HepG2 (cell line): ENCODE measurements around the gene DDX31. TPM values are rescaled to one million over a fixed set of nuclear protein-coding genes. Genes with fewer than 3 reads are reported as not detected.

Experiments used
- ATAC-seq: fragments of 200-7000 bp; cut with Tn5 transposase; 3 replicates; pipeline ENCODE4 v1.9.1; 2020; ENCODE audit warnings: mild to moderate bottlenecking, moderate library complexity
- BruUV-seq: library from RNA; stranded (reverse); fragments of 400-500 nt; replicated peaks from 2 replicates; lab custom pipeline; 2021; lab: Mats Ljungman, UMichigan
- CTCF ChIA-PET: fragments of 300-600 bp; formaldehyde crosslinking; extraction: SDS; loops from one replicate; lab custom pipeline; 2021; ENCODE audit warnings: low total read pairs, inconsistent platforms, low intra/inter-chr PET ratio; lab: Yijun Ruan, JAX
- POLR2A ChIA-PET: fragments of 350-600 bp; sonication (Branson Sonifier 250); formaldehyde crosslinking; loops from one replicate; lab custom pipeline; 2020; ENCODE audit warnings: antibody characterized with exemption, inconsistent platforms; lab: Yijun Ruan, JAX
- DNase-seq: peaks from one replicate; pipeline ENCODE4 v3.0.0-alpha.2; 2015; ENCODE audit warnings: low spot score
- FAIRE-seq: peaks from 3 replicates; lab custom pipeline; 2011; peaks lifted over from hg19 to GRCh38; lab: Jason Lieb, UNC
- H2AFZ ChIP-seq: one replicate; pipeline ENCODE4 v1.6.1; 2011; ENCODE audit warnings: low read length, inconsistent platforms
- H3K27ac ChIP-seq: fragments of 300-600 bp; 3 replicates; pipeline ENCODE4 v1.8.0; 2011; ENCODE audit warnings: mixed run types, mild to moderate bottlenecking, mixed read lengths, low read length, inconsistent platforms; ENCODE audit not compliant: insufficient read depth; ENCODE audit errors: extremely low read length
- H3K27me3 ChIP-seq, 2 experiments: fragments of 200-600 bp in 1 of 2; 2 replicates in 1 of 2; 3 replicates in 1 of 2; pipeline versions ENCODE4 v1.6.0 to v1.8.0; 2011; ENCODE audit warnings: low read length in 2 of 2, mild to moderate bottlenecking in 2 of 2, moderate library complexity in 2 of 2, inconsistent platforms in 1 of 2; ENCODE audit not compliant: insufficient read depth in 2 of 2, control insufficient read depth in 1 of 2
- H3K36me3 ChIP-seq, 2 experiments: fragments of 200-600 bp in 1 of 2; replicated peaks in 1 of 2; 2 replicates in 1 of 2; 3 replicates in 1 of 2; pipeline versions ENCODE4 v1.5.1 to v1.8.0; 2011; ENCODE audit warnings: low read length in 2 of 2, inconsistent platforms in 1 of 2; ENCODE audit not compliant: insufficient read depth in 2 of 2, control insufficient read depth in 1 of 2
- H3K4me1 ChIP-seq: 2 replicates; pipeline ENCODE4 v1.5.1; 2012; ENCODE audit warnings: low read length, inconsistent platforms; ENCODE audit not compliant: insufficient read depth
- H3K4me2 ChIP-seq: 2 replicates; pipeline ENCODE4 v1.6.0; 2011; ENCODE audit warnings: low read depth, low read length, inconsistent platforms
- H3K4me3 ChIP-seq, 3 experiments: fragments of 200-600 bp in 1 of 3; sonication (generic), shearing (Covaris generic) in 1 of 3; replicated peaks in 1 of 3; 2 replicates each; pipeline ENCODE4 v1.5.1; 2011 to 2016; ENCODE audit warnings: low read length in 3 of 3, inconsistent platforms in 2 of 3, low read depth in 2 of 3, mild to moderate bottlenecking in 2 of 3, control low read depth in 1 of 3, mixed read lengths in 1 of 3; ENCODE audit not compliant: insufficient read depth in 1 of 3
- H3K79me2 ChIP-seq: one replicate; pipeline ENCODE4 v1.6.1; 2011; ENCODE audit warnings: low read length, inconsistent platforms; ENCODE audit not compliant: insufficient read depth
- H3K9ac ChIP-seq: 2 replicates; pipeline ENCODE4 v1.6.0; 2011; ENCODE audit warnings: mild to moderate bottlenecking, low read depth, low read length, inconsistent platforms; ENCODE audit not compliant: insufficient read depth
- H3K9me3 ChIP-seq: 2 replicates; pipeline ENCODE4 v1.5.1; 2012; ENCODE audit warnings: mild to moderate bottlenecking, low read length
- H4K20me1 ChIP-seq: 2 replicates; pipeline ENCODE4 v1.6.0; 2011; ENCODE audit warnings: inconsistent platforms, mild to moderate bottlenecking, low read length, moderate library complexity; ENCODE audit not compliant: insufficient read depth
- SMAD1 ChIP-seq: sonication (generic); formaldehyde crosslinking; IDR thresholded peaks from 2 replicates; pipeline ENCODE4 v1.4.0; 2020; ENCODE audit warnings: missing genetic modification reagents, low read depth, mild to moderate bottlenecking, borderline replicate concordance
- ZFP36L2 ChIP-seq: sonication (generic); formaldehyde crosslinking; IDR thresholded peaks from 2 replicates; pipeline ENCODE4 v1.4.0; 2020; ENCODE audit warnings: missing genetic modification reagents
- ZFP41 ChIP-seq: sonication (generic); formaldehyde crosslinking; IDR thresholded peaks from 2 replicates; pipeline ENCODE4 v1.4.0; 2020; ENCODE audit warnings: mild to moderate bottlenecking, missing genetic modification reagents, borderline replicate concordance
- ZSCAN21 ChIP-seq: sonication (generic); formaldehyde crosslinking; IDR thresholded peaks from 2 replicates; pipeline ENCODE4 v1.8.0; 2022; ENCODE audit warnings: mild to moderate bottlenecking, missing genetic modification reagents, moderate library complexity, borderline replicate concordance
- WGBS: methylation state at CpG from one replicate; pipeline ENCODE4 v1.1.6; 2017; ENCODE audit warnings: low lambda C conversion rate; 5-methylcytosine and 5-hydroxymethylcytosine counted together
- in situ Hi-C: cut with HindIII; loops from 2 replicates; pipeline ENCODE4 v1.10.0; 2017; ENCODE audit warnings: low pct_unique_long_range_greater_than_20kb; ENCODE audit not compliant: extremely low pct_ligation_motif_present
- intact Hi-C: fragments of 100-400 bp; cut with micrococcal nuclease; formaldehyde crosslinking; loops from one replicate; pipeline ENCODE4 v1.10.0; 2022; ENCODE audit not compliant: unreplicated experiment
- polyA plus RNA-seq, 8 experiments: library from polyadenylated mRNA; depleted of rRNA in 3 of 8; stranded (reverse) in 7 of 8; unstranded in 1 of 8; fragments of >200 nt; fragmentation: Illumina TruSeq in 4 of 8; extraction: Trizol in 4 of 8; gene quantifications; 2 replicates each; pipeline versions ENCODE4 v1.2.1 to v1.2.3, GENCODE V29; 2011 to 2016; ENCODE audit warnings: low read depth in 4 of 8, missing spikeins in 1 of 8, mixed read lengths in 1 of 8; ENCODE audit not compliant: insufficient read depth in 1 of 8
- total RNA-seq, 5 experiments: library from RNA; depleted of rRNA; stranded (reverse); fragments of >200 nt; fragmentation: Illumina TruSeq; extraction: Trizol; gene quantifications; 2 replicates each; pipeline ENCODE4 v1.2.3, GENCODE V29; 2016; ENCODE audit warnings: low read depth in 1 of 5
- TF ChIP-seq, protein P1 (sequence below): sonication (generic); formaldehyde crosslinking; IDR thresholded peaks from 2 replicates; pipeline ENCODE4 v1.8.1; 2023; ENCODE audit warnings: missing genetic modification reagents, mild to moderate bottlenecking, borderline replicate concordance
- TF ChIP-seq, protein P2 (sequence below): sonication (generic); formaldehyde crosslinking; IDR thresholded peaks from 2 replicates; pipeline ENCODE4 v1.4.0; 2020; ENCODE audit warnings: mild to moderate bottlenecking, missing genetic modification reagents
- TF ChIP-seq, protein P3 (sequence below): sonication (generic); formaldehyde crosslinking; IDR thresholded peaks from 2 replicates; pipeline ENCODE4 v1.9.0; 2022; ENCODE audit warnings: missing genetic modification reagents, mild to moderate bottlenecking, borderline replicate concordance

DDX31 gene
- total and polyA plus RNA-seq, 2 of the 13 experiments (the other 11 are each of a cell fraction or from before 2014, with no cell fraction given), result 11.4 to 16.3 TPM

DNA sequence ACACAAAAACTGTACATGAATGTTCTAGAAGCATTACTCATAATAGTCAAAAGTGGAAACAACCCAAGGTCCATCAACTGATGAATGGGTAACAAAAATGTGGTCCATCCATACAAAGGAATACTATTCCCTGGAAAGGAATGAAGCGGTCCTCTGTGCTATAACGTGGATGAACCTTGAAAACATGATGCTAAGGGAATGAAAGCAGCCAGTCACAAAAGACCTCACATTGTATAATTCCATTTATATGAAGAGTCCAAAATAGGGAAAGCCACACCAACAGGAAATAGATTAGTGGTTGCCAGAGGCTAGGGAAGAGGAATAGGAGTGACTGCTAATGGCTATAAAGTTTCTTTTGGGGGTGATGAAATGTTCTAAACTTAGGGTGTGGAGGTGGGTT, 110.1 kb downstream of the DDX31 start:
- Histone ChIP-seq H3K27me3 (peaks cover 0 to 52% of the 10 kb centered on the region in 2 experiments; a peak in 3 of 5 replicates), H3K79me2 (no peaks in the 10 kb centered on the region), H4K20me1 (no peaks in the 10 kb centered on the region), H3K9me3 (no peaks in the 10 kb centered on the region), H3K27ac (no peak overlapping the region), H3K4me2 (no peak overlapping the region), H3K4me1 (no peaks in the 10 kb centered on the region), H3K36me3 (no peaks in the 10 kb centered on the region), H3K4me3 (no peak overlapping the region), H2AFZ (no peak overlapping the region), H3K9ac (no peak overlapping the region)
- TF ChIP-seq ZFP36L2, result no peak
- TF ChIP-seq, protein P1, sequence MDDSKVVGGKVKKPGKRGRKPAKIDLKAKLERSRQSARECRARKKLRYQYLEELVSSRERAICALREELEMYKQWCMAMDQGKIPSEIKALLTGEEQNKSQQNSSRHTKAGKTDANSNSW (CRISPR knock-in tag), result no peak
- TF ChIP-seq ZSCAN21 (CRISPR knock-in tag), result no peak
- TF ChIP-seq, protein P2, sequence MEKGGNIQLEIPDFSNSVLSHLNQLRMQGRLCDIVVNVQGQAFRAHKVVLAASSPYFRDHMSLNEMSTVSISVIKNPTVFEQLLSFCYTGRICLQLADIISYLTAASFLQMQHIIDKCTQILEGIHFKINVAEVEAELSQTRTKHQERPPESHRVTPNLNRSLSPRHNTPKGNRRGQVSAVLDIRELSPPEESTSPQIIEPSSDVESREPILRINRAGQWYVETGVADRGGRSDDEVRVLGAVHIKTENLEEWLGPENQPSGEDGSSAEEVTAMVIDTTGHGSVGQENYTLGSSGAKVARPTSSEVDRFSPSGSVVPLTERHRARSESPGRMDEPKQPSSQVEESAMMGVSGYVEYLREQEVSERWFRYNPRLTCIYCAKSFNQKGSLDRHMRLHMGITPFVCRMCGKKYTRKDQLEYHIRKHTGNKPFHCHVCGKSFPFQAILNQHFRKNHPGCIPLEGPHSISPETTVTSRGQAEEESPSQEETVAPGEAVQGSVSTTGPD (CRISPR knock-in tag), result no peak
- TF ChIP-seq, protein P3, sequence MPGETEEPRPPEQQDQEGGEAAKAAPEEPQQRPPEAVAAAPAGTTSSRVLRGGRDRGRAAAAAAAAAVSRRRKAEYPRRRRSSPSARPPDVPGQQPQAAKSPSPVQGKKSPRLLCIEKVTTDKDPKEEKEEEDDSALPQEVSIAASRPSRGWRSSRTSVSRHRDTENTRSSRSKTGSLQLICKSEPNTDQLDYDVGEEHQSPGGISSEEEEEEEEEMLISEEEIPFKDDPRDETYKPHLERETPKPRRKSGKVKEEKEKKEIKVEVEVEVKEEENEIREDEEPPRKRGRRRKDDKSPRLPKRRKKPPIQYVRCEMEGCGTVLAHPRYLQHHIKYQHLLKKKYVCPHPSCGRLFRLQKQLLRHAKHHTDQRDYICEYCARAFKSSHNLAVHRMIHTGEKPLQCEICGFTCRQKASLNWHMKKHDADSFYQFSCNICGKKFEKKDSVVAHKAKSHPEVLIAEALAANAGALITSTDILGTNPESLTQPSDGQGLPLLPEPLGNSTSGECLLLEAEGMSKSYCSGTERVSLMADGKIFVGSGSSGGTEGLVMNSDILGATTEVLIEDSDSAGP (CRISPR knock-in tag), result no peak
- TF ChIP-seq SMAD1 (CRISPR knock-in tag), result no peak
- TF ChIP-seq ZFP41, result no peak
- ChIA-PET CTCF (no interaction called here), POLR2A (no interaction called here)
- no peak for DNase-seq
- BruUV-seq, result no TSS peak
- in situ Hi-C loops, result no loop called here
- ATAC-seq, result no peak
- whole genome bisulfite sequencing, result 17% methylated on average over 2 of the region's 2 CpGs
- no peak for FAIRE-seq
- intact Hi-C loops, result no loop called here
